Measurements from ENCODE around the gene NPAS3.

The NPAS3 gene

DNA sequence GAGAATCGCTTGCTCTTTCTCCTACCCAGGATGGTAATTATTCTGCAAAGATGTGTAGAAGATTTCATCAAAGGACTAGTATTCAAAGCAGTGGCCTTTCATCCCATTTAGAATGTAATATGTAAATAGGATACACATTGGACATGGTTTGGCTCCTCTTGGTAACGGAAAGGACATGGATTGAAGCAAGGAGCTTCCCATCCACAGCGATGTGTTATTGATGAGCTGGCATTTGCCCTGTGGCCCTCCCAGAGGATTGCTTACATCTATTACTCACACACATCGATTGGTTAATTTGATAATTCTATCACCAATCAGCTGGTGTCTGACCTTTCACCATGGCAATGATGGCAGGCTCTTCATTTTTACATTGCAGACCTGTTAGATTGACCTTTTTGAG is 553.8 kb downstream of the NPAS3 start:
- no peak for DNase-seq

DNA sequence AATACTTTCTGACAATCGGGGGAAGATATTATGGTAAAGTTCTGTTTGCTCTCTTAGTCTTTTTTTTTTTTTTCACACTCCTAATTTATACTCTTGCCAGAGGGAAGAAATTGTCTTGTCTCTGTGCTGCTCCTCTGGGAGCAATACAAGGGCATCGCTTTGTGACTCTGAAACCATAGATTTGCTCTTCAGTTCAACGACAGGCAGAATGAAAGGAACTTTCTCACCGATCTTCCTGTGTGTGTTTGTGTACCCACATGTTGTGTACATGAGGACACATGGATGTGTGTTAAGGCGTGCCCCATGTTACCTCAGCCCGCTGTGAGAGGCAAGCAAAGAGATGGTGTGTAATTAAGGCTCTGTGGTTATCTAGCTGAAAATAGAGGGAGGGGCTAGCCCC is 554.6 kb downstream of the NPAS3 start:
- no peak for DNase-seq

DNA sequence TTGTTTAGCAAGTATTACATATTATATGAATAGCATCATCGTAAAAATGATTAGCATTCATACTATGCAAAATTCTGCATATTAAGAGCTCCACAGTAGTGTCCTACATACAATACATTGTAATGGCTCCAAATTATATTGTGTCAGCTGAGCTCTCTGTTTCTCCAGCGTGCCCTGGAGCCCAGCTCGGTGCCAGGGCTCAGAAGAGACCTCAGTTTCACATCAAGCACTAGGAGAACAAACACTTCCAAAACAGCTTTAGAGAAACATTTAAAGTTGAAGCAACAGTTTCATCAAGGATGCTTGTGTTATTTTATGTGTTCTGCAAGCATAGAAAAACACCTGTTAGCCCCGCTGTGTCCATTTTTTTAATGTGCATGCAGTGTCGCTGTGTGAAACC is 555.3 kb downstream of the NPAS3 start:
- DNase-seq = no peak

DNA sequence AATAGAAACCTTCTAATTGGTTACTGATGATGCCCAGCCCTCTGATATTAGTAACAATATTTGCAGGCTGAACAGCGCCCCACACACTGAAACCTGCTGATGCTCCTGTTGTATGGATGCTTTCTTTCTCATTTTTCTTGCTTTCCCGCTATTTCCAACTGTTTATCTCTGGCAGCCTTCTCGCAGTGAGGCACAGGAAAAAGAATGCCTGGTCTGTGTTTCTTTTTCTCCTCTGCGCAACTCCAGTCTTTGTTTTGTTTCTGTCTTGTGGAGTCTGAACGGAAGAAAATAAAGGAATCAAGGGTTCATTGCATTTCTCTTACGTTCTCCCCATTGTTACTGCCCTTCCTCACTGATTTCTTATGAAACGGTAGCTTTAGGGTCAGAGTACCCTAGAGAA is 561.0 kb downstream of the NPAS3 start:
- DNase-seq = no peak

GRCh38 chr14:33504246-33505099 is 565.8 kb downstream of the NPAS3 start:
- no peak for DNase-seq

- no peak for DNase-seq
Measured at GRCh38 chr14:33505266-33505962, 566.7 kb downstream of the NPAS3 start.

GRCh38 chr14:33505963-33506329 is 567.3 kb downstream of the NPAS3 start:
- no peak for DNase-seq

GRCh38 chr14:33508126-33509062 is 569.7 kb downstream of the NPAS3 start:
- no peak for DNase-seq

DNA sequence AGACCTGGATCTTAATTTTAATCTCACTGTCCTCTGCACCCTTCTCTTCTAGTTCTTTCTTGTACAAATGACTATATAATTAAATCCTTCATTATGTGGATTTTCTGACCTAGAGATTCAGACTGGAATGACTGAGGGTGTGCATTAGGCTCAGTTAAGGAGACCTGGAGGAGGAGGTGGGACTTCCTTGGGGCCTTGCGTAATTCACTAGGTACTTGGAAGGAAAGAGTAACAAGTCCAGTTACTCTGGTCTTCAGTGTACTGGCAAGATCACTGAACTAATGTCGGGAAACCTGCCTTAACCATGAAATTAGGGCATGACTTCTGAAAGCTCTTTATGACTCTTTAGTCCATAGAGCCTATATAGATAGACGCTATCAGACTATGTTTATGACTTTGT is 570.8 kb downstream of the NPAS3 start:
- DNase-seq = no peak

- DNase-seq = peak; percentile 58
Measured at GRCh38 chr14:33510063-33510481, 571.4 kb downstream of the NPAS3 start.

DNA sequence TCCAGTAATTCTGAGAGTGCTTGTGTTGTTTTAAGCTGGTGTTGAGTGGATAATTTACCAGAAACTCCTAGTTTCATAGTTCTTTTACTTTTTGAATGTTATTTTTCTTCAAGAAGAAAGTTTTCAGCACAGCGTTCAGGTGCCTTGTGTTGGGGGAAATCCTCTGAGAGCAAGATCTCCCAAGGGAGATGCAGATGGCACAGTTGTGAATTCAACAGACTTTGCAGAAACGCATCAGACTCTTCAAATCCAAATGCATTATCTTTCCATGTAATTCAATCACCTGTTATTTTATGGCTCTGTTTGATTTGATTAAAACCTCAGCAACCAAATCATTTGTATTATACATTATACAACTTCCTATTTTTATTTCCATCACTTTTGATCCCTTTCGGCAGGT is 572.3 kb downstream of the NPAS3 start:
- DNase-seq = no peak

DNA sequence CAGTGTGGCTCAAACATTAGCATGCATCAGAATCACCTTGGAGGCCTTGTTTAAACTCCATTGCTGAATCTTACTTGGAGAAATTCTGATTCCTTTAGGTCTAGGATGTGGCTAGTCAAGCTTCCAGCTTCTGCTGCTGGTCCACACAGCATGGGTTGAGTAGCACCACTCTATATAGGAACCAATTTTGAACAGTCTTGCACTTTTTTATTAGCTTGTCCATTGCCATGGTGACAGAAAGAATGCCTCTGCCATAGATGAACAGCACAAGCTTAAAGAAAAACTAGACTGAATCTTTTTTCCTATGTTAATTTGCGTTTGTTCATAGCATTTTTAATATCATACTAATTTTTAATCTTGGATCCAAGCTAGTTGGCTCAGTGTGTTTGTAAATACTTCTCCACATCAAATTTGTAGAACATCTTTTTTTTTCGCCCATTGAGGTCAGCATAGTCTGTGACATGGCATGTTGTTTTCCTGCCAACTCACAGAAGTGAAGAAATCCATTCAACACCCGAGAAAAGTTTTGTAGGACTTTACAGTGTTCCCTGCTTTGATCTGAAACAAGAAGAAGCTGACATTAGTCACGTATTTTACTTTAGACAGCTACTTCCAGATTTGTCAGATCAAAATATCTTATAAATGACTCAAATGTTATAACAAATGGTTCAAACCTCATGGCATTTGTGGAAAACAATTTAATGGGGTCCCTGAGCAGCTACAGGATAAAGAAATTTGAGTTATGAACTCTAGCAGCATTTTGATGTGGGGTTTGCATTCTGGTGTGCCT is 573.4 kb downstream of the NPAS3 start:
- no peak for DNase-seq

DNA sequence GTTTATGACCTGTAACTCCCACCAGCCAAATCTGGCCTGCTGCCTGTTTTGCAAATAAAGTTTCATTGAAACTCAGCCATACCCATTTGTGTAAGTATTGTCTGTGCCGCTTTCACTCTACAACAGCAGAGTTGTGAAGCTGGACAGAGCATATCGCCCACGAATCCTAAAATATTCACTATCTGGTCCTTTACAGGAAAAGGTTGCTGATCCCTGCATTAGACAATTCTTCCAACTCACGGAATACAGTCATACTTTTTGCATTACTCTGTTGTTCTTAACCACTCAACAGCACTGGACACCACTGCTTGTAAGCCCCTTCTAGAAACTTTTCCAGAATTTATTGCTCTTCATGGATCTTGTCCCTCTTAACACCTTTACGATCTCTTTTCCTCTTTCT is 576.8 kb downstream of the NPAS3 start:
- no peak for DNase-seq

DNA sequence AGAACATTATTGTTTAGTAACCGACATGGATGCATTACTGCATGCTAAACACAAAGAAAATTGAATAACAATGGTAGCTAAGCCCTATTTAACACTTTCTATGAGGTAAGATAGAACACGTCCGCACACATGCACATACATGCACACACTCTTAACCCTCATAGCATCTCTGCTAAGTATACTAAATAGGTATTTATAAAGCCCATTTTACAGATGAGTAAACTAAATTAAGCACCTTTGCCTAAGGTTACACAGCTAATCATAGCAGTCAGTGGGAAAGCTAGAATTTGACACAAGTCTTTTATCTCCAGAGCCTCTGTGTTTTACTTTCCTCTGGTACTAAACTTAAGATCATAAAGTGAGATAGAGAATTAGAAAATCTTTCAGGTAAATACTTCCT is 577.2 kb downstream of the NPAS3 start:
- no peak for DNase-seq

DNA sequence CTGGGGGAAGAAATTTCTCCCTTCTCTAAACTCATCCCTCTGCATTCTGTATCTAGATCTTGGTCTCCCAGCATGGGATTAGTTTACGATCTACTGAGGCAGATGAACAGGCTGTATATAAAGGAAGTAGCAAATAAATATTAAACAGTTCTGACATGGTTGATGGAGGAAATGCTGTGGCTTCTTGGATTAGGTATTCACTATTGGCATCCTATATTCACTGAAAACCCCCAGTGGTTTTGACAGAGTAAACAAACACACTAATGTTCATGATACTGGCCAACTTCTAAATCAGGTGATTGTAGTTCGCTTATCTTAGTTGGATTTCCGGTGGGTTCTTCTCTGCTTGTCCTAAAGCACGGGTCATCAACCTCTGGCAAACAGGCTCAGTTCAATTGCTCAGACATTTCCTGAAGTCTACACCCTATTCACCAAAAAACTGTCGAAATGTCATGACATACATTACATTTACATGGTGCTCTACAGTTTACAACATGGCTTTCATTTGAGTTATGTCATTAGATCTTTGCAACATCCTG is 578.3 kb downstream of the NPAS3 start:
- DNase-seq = no peak

DNA sequence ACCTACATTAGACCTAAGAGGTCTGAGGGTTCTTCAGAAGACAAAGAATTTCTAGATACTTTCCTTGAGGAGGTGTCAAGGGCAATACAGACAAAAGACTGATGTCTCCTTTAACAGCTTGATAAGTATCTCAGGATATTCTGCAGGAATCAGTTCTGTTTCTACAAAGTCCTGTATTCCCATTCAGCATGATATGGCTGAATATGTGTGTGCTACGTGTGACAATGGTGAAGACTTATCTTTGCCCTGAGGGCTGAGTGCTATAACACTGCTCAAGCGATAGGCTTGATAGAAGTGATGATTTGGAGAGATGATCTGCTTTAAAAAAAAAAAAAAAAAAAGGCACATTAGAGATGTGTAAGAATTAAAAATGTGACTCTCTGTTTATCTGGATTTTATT is 582.5 kb downstream of the NPAS3 start:
- DNase-seq = no peak

DNA sequence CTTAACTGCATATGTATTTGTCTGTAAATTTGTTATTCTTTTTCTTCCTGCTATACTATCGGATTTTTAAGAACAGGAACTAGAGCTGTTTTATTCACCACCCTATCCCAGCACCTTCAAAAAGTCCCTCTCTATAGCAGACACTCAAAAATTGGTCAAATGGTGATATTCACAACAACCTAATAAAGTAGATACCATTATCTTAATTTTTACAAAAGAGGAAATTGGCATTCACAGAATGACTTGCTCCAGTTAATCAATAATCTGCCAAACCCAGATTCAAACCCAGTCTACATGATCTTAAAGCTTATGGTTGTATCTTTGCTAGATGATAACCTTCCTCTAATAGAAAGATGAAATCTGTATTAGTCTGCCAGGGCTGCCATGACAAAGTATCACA is 585.6 kb downstream of the NPAS3 start:
- no peak for DNase-seq

DNA sequence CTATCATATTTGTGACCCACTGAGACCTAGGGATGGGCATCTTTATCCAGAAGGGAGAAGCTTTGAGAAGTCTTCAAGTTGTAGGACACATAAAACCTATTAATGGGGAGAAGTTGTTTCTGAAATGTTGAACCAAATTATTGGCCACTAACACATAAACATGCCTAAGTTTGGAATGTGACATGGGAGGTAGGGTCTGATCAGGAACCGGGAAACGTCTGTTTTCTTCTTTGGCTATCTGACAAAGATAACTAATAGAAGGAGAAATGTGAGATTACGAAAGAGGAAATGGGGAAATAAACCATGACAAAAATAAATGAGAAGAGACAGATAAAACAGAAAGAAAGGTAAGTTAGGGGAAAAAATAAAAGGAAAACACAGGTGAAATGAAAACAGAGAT is 586.9 kb downstream of the NPAS3 start:
- no peak for DNase-seq

- DNase-seq = no peak
Measured at GRCh38 chr14:33527023-33527634, 588.5 kb downstream of the NPAS3 start.

GRCh38 chr14:33528655-33529054 is 590.0 kb downstream of the NPAS3 start:
- DNase-seq = no peak
